Gastrocnemius medialis (tissue), 4 donors: ENCODE data around the gene SBF1. TPM values are rescaled to one million over a fixed set of nuclear protein-coding genes. Genes with fewer than 3 reads are reported as not detected.

Experiments
- ATAC-seq, 2 donors: fragments of 150-250 bp; one replicate each; pipeline ENCODE4 v1.9.1; 2016
- DNase-seq, 2 donors: peaks; one replicate each; pipeline ENCODE4 v3.0.0-alpha.2; 2019
- H3K27ac ChIP-seq, 4 donors: fragments of 200-600 bp; sonication (generic); 1 replicate in 1 of 4; 2 replicates in 3 of 4; pipeline ENCODE4 v1.5.1; 2016 to 2018; ENCODE audit warnings: mild to moderate bottlenecking in 2 of 4, moderate library complexity in 1 of 4
- H3K27me3 ChIP-seq, 3 donors: fragments of 200-600 bp; sonication (generic) in 2 of 3; 1 replicate in 1 of 3; 2 replicates in 2 of 3; pipeline versions ENCODE4 v1.5.1 to v1.6.0; 2016 to 2019; ENCODE audit warnings: mild to moderate bottlenecking in 1 of 3, moderate library complexity in 1 of 3
- H3K36me3 ChIP-seq, 2 donors: fragments of 200-600 bp; sonication (generic) in 1 of 2; one replicate each; pipeline ENCODE4 v1.5.1; 2017 to 2018
- H3K4me1 ChIP-seq, 2 donors: fragments of 200-600 bp; sonication (generic) in 1 of 2; one replicate each; pipeline ENCODE4 v1.5.1; 2016 to 2017; ENCODE audit warnings: mild to moderate bottlenecking in 2 of 2
- H3K4me3 ChIP-seq, 4 donors: fragments of 200-600 bp; sonication (generic) in 3 of 4; 1 replicate in 1 of 4; 2 replicates in 3 of 4; pipeline ENCODE4 v1.5.1; 2016 to 2019; ENCODE audit warnings: mild to moderate bottlenecking in 2 of 4
- H3K9me3 ChIP-seq, 3 donors: fragments of 200-600 bp; sonication (generic) in 2 of 3; 1 replicate in 1 of 3; 2 replicates in 2 of 3; pipeline ENCODE4 v1.5.1; 2016 to 2019
- CTCF ChIP-seq, 5 experiments: fragments of 450-650 bp in 3 of 5; fragments of 200-600 bp in 2 of 5; sonication (generic) in 2 of 5; IDR thresholded peaks in 4 of 5; conservative IDR thresholded peaks in 1 of 5; 1 replicate in 4 of 5; 2 replicates in 1 of 5; pipeline ENCODE4 v1.5.1; 2016 to 2019; ENCODE audit warnings: antibody characterized with exemption in 5 of 5, mild to moderate bottlenecking in 3 of 5, moderate library complexity in 3 of 5
- POLR2A ChIP-seq, 2 donors: fragments of 450-650 bp; IDR thresholded peaks; one replicate each; pipeline ENCODE4 v1.6.1; 2017; ENCODE audit warnings: antibody characterized with exemption in 2 of 2, mild to moderate bottlenecking in 2 of 2, moderate library complexity in 2 of 2
- in situ Hi-C, 4 donors: fragments of 200-750 bp; cut with MboI; loops; one replicate each; pipeline versions ENCODE4 v1.15.0 to v1.8.0; 2017; ENCODE audit warnings: low sequenced_read_pairs in 4 of 4
- intact Hi-C: fragments of 100-400 bp; cut with DNase I; formaldehyde crosslinking; loops from one replicate; pipeline ENCODE4 v1.15.1; 2023; ENCODE audit warnings: low total_unique reads
- total RNA-seq, 4 donors: library from RNA; depleted of rRNA; stranded (reverse); fragments of >200 nt; gene quantifications; one replicate each; pipeline versions ENCODE4 v1.1.0 to v1.2.3, GENCODE V29; 2016

Gene SBF1
- total RNA-seq, 4 donors from 2014 or later = 50.5 to 116 (median 107) TPM

DNA sequence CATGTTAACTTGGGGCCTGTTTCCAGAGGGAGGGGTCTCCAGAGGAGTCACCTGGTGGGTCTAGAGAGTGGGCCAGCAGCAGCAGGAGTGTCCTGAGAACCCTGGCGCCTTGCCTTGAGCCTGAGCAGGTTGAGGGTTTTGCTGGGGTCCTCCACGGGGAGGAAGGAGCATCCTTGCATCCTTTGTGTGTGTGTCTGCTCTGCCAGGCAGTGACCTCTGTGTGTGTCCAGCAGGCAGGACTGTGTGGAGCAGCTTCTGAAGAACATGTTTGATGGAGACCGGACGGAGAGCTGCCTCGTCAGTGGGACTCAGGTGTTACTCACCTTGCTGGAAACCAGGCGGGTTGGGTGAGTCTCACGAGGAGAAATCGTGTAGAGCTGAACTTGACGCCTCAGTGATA is 55.7 kb downstream of the SBF1 start:
- ATAC-seq = no peak
- in situ Hi-C loops (no loop called here), intact Hi-C loops (no loop called here)
- H3K9me3 ChIP-seq = no peaks in the 10 kb centered on the region
- no peak overlapping the region for H3K27ac ChIP-seq
- H3K4me3 ChIP-seq = no peak overlapping the region
- TF ChIP-seq CTCF (IDR thresholded peaks at IDR 0.05 in 4 of 5, conservative IDR thresholded peaks at IDR 0.05 in 1 of 5) (no peak), POLR2A (IDR thresholded peaks at IDR 0.05) (no peak)
- peaks cover 0 to 97% of the 10 kb centered on the region in 2 donors for H3K36me3 ChIP-seq
- no peaks in the 10 kb centered on the region for H3K4me1 ChIP-seq
- H3K27me3 ChIP-seq = no peaks in the 10 kb centered on the region
- DNase-seq = no peak

- ATAC-seq (no peak), DNase-seq (no peak)
- H3K27me3 ChIP-seq = no peaks in the 10 kb centered on the region
- no peak overlapping the region for H3K4me3 ChIP-seq
- H3K9me3 ChIP-seq = no peaks in the 10 kb centered on the region
- no peak overlapping the region for H3K27ac ChIP-seq
- in situ Hi-C loops (no loop called here), intact Hi-C loops (no loop called here)
- TF ChIP-seq POLR2A (IDR thresholded peaks at IDR 0.05) (no peak), CTCF (IDR thresholded peaks at IDR 0.05 in 4 of 5, conservative IDR thresholded peaks at IDR 0.05 in 1 of 5) (no peak)
- H3K4me1 ChIP-seq = no peaks in the 10 kb centered on the region
- peaks cover 0 to 97% of the 10 kb centered on the region in 2 donors for H3K36me3 ChIP-seq
Measured at GRCh38 chr22:50418624-50419023, 56.2 kb downstream of the SBF1 start.

- no peak for DNase-seq
- no peak for TF ChIP-seq POLR2A (IDR thresholded peaks at IDR 0.05)
- TF ChIP-seq CTCF (IDR thresholded peaks at IDR 0.05 in 4 of 5, conservative IDR thresholded peaks at IDR 0.05 in 1 of 5) = no peak
- Histone ChIP-seq H3K9me3 (no peaks in the 10 kb centered on the region), H3K4me1 (no peaks in the 10 kb centered on the region), H3K36me3 (peaks cover 0 to 93% of the 10 kb centered on the region in 2 donors), H3K27me3 (no peaks in the 10 kb centered on the region), H3K27ac (no peak overlapping the region), H3K4me3 (no peak overlapping the region)
- ATAC-seq = no peak
- in situ Hi-C loops = no loop called here
- intact Hi-C loops = no loop called here
Measured at GRCh38 chr22:50417411-50418210, 57.2 kb downstream of the SBF1 start.

DNA sequence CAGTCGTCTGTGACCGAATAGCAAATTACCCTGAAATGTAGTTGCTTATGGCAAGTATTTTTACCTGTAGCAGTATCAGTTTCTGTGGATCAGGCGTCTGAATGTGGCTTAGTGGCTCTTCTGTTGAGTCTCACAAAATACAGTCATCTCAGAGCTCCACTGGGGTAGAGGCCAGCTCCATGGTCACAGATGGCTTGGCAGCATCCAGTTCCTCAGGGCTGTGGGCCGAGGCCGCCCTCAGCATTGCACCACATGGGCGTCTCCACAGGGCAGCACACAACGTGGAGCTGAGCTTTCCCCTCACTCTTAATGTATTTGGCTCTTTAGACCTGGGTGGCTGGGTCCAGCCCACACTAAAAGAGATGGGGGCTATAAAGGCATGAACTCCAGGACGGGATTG is 57.8 kb downstream of the SBF1 start:
- no peaks in the 10 kb centered on the region for H3K4me1 ChIP-seq
- no peak overlapping the region for H3K4me3 ChIP-seq
- no peak overlapping the region for H3K27ac ChIP-seq
- H3K9me3 ChIP-seq = no peaks in the 10 kb centered on the region
- peaks cover 0 to 86% of the 10 kb centered on the region in 2 donors for H3K36me3 ChIP-seq
- TF ChIP-seq POLR2A (IDR thresholded peaks at IDR 0.05) (no peak), CTCF (IDR thresholded peaks at IDR 0.05 in 4 of 5, conservative IDR thresholded peaks at IDR 0.05 in 1 of 5) (no peak)
- ATAC-seq = no peak
- intact Hi-C loops = no loop called here
- no peak for DNase-seq
- no peaks in the 10 kb centered on the region for H3K27me3 ChIP-seq
- in situ Hi-C loops = no loop called here
